Measurements from ENCODE around the gene CTNNA1.

The CTNNA1 gene

DNA sequence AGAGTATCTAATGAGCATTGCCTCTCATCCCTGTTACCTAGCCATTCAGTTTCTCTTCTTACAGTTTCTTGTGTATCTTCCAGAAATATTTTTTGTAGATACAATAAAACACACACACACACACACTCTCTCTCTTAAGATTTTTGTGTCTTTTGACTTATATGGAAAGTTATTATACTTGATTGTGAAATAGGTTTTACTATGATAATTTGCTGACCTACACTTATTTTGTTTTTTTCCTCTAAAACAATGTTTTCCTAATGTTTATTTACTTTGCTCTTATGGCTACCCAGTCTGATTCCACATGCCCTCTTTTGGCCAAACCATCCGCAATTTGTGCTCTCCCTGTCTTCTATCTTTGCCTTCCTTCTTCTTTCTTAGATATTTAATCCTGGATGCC is 96.7 kb downstream of the CTNNA1 start:
- no peak for DNase-seq (ENCODE audit: low spot score)

- no peak for DNase-seq (ENCODE audit: low spot score)
Observed at GRCh38 chr5:138850865-138851435, 97.7 kb downstream of the CTNNA1 start.

DNA sequence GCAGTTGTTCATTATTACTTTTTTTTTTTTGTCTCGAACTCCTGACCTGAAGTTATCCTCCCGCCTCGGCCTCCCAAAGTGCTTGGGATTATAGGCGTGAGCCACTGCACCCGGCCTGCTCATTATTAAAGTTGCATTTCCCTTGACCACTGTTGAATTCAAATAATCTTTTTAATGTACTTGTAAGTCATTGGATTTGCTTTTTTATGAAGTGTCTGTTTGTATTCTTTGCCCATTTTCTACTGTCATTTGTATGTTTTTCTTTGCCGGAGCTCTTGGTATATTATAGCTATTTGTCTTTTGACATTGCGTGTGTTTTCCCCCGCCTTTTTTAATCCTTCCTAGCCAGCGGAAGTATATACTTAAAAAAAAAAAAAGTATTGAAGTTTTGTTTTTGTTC is 99.9 kb downstream of the CTNNA1 start:
- DNase-seq (ENCODE audit: low spot score): no peak

DNA sequence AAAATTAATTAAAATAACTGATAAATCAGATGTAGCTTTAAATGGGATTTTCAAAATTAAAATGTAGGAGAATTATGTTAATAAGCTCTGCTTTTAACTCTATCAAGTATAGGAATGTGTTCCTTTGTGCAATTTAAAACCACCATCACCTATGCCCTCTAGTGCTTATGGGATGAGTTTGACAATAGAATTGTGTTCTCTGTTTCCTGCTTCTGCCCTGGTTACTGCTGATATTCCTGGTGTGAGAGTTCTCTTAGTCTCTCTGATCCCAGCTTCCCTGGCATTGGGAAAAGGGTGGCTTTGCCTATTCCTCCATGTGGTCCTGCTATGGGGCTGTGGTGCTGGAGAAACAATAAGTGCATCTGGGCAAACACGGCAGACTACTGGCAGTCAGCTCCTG is 113.8 kb downstream of the CTNNA1 start:
- no peak for DNase-seq (ENCODE audit: low spot score)

DNA sequence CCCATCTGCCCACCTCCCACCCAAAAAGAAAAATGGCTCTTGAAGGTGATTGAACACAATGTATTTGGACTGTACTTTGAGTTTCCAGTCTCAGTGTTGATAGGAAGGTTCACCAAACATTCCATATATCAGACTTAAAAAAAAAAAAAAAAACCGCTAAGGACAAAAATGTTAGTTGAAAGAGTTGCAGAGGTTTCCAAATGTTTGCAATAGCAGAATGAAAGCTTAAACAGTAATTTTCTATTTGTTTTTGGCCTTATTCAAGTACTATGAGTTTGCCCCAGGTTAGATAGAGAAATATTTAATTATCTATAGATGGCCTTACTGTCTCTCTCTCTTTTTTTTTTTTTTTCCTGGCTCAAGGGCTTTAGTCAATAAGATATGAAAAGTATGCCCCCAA is 115.8 kb downstream of the CTNNA1 start:
- DNase-seq (ENCODE audit: low spot score): no peak

DNA sequence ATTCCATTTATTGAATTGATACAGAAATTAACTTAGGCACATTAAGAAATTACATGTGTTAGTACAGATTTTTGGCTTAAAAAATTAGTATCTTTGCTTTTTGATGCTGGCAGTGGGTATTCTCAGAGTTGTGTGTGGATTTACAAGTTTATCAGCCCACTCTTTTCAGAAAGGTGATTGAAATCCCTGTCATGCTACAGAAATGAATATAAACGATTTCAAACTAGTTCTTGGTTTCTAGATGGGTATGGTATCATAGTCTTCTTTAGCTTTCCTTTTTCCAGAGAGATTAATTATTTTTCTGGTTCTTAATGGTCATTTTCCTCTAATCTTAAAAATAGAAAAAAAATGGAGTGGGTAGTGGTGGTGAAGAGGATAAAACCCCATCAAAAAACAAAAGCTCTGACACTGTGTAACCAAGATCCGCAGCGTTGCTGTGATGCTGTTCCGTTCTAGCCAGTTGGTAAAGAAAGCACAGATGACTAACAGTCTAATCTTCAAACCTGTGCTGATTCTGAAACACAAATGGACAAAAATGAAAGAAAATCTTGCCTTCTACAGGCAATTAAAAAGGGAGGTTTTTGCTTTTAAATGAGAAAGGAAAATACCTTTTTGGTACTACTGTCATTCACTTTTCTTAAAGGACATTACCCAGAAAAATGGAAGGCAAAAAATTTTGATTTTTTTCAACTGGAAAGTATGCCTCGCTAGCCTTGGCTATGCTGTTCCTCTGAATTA is 116.7 kb downstream of the CTNNA1 start:
- DNase-seq (ENCODE audit: low spot score): no peak

- DNase-seq (ENCODE audit: low spot score): no peak
Observed at GRCh38 chr5:138870611-138871010, 117.4 kb downstream of the CTNNA1 start.

DNA sequence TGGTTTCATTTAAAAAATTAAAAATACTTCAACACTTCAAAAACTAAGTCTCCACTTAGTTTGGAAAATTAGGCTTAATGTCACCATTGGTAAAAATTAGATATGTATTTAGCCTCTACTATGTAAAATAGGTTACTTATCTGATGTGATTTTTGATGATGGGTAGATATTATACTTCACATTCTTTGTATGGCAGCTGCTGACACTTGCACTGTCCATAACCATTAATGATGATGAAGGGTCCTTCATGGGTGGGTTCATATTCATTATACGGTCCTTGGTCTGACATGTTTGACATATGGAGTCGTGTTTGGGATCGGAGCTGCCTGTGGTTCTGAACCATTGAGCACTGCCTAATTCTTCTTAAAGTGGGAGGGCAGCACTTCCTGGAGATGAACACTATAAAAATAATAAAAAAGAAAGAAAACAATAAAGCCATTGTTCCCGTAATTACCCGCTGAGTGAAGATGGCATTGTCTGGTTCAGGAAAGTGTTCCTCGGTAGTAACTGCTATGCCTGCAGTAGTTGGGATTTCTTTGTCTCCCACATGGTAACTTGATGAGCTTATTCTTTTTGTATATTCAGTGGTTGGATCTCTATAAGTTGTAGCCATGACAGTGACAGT is 119.7 kb downstream of the CTNNA1 start:
- DNase-seq (ENCODE audit: low spot score): no peak

DNA sequence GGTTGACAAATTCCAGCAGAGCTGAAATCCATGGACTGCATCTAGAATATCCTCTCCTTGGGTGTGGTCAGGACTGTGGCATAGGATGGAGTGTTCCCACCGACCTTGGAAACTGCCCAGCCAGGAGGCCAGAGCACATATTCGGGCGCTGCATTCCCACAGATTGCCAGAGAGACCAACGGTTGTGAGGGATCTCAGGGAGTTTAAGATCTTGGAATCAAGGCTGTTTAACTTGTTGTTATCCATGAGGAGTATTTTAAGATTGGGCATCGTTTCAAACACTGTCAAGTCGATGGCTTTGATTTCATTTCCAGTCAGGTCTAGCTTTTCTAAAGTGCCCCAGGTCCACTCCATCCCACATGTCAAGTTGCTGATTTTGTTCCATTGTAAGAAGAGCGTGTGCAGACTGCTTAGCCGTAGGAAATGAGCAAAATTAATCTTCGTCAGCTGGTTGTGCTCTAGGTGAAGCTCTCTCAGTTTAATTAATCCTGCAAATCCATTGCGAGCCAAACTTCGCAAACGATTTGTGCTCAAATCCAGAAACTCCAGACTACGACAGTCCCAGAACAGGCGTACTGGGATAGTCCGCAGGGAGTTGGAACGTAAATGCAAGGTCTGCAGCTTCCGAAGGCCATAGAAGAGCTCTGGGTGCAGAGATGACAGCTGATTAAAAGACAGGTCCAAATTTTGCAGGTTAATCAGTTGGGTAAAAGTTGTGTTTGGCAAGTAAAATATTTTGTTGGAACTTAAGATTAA is 120.4 kb downstream of the CTNNA1 start:
- no peak for DNase-seq (ENCODE audit: low spot score)

DNA sequence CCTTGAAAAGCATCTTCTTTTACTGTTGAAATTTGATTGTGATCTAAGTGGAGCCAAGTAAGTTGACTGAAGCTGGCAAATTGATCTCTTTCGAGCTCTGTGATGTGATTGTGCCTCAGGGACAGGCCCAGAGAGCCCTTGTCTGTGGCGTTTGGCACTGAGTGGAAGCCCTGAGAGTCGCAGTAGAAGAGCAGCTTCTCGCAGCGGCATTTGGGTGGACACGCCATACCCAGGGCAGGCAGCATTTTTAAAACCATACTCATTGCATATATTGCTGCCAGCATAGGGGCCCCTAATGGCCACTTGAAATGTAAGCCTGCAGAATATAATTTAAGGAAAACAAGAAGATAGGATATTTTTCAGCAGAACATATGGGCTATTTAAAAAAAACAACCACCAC is 121.0 kb downstream of the CTNNA1 start:
- DNase-seq (ENCODE audit: low spot score): no peak

DNA sequence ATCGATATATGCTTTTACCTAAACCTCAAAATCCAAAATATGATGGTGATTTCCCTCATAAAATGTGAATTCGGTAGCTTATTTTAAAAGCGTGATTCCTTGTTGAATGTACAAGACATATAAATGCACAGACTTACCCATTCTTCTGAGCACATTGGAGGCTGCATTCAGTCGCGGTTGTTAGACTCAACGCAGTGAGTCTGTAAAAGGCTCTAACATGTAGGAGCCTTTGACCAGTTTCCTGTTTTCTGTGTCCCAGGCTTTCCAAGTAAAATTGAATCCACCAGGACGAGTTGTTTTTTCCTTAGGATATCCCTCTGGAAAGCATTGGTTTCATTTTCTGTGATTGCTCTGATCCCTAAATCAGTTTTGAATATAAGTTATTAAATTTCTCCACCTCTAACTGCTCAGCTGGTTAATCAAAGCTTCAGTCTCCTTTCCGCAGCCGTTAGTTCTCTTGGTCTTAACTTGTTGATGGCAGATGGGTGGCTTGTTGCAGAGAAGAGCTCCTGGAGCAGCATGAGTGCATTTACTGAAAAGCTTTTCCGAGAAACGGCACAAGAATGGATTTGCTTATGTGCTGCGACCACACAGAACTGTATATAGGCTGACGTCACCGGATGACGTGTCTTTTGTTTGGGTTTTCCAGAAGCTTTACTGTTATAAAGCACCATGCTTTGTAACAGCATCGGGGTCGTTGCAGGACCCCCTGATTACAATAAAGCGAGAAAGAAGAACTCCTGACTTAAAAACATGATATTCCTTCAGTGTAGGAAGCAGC is 121.7 kb downstream of the CTNNA1 start, which contains the start of gene LRRTM2:
Gene LRRTM2 (minus strand): TSS at position 565 of the 781 bp plus-strand sequence. CDS start 424 bp downstream, at position 141.
- DNase-seq (ENCODE audit: low spot score): no peak

- DNase-seq (ENCODE audit: low spot score): no peak
Observed at GRCh38 chr5:138875552-138875875, 122.3 kb downstream of the CTNNA1 start.

GRCh38 chr5:138875946-138876345 is 122.7 kb downstream of the CTNNA1 start:
- DNase-seq (ENCODE audit: low spot score): no peak

DNA sequence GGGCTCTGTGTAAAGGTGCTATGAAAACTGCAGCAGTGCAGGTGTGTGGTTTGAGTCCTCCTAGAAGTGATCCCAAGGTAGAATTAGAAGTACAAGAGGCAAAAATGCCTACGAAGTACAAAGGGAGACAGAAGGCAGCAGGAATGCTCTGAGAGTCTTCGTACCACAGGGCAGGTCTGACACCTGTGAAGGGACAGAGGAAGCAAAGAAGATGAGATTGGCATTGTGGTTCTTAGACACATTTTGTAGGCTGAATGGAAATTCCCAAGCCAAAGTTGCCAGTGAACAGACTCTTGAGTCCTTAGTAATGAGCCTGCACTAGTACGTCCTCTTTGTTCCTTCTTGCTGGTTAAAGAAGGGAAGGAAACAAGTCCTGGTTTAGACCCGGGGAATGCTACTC is 123.6 kb downstream of the CTNNA1 start:
- DNase-seq (ENCODE audit: low spot score): no peak

- DNase-seq (ENCODE audit: low spot score): no peak
Observed at GRCh38 chr5:138878437-138879235, 125.4 kb downstream of the CTNNA1 start.

DNA sequence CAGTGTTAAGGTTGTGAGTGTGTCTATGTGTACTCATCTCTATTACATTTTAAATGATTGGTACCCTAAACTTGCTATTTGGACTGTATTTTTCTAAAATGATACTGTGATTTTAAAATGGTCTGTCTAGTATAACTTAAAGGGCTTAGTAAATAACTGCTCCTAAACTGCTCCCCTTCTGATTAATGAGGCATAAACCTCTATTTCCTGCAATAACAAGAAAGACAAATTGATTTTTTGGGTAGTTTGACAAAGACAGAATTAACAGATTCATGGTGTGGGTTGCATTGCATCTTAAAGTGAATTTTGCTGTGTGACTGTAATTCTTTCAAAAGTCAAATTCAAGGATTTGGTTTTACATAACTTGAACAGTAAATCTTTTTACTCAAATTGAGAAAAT is 130.0 kb downstream of the CTNNA1 start:
- DNase-seq (ENCODE audit: low spot score): no peak

DNA sequence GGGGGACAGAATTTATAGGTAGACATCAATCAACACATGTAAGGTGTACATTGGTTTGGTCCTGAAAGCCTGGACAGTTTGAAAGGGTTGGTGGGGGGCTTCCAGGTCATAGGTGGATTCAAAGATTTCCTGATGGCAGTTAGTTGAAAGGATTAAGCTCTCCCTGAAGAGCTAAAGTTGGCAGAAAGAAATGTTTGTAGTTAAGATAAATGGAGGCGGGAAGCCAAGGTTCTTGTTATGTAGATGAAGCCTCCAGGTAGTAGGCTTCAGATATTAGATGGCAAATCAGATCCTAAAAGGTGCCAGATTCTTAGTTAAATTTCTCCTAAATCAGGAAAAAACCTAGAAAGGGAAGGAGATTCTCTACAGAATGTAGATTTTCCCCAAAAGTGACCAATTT is 130.9 kb downstream of the CTNNA1 start:
- no peak for DNase-seq (ENCODE audit: low spot score)

DNA sequence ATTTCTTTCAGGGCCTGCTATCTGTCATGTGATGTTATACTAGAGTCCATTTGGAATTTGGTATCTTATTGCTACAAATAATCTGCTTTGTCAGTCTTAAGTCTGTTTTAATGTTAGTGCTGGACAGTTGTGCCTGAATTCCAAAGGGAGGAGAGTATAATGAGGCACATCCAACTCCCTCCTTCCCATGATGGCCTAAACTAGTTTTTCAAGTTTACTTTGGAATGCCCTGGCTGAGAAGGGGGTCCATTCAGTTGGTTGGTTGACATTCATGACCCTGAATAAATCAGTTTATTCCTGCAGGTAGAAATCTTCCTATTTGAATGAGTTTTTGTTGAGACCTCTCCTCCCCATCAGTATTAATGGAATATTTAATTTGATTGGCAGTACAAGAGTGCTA is 131.3 kb downstream of the CTNNA1 start:
- DNase-seq (ENCODE audit: low spot score): no peak

- DNase-seq (ENCODE audit: low spot score): no peak
Observed at GRCh38 chr5:138889994-138890393, 136.8 kb downstream of the CTNNA1 start.

DNA sequence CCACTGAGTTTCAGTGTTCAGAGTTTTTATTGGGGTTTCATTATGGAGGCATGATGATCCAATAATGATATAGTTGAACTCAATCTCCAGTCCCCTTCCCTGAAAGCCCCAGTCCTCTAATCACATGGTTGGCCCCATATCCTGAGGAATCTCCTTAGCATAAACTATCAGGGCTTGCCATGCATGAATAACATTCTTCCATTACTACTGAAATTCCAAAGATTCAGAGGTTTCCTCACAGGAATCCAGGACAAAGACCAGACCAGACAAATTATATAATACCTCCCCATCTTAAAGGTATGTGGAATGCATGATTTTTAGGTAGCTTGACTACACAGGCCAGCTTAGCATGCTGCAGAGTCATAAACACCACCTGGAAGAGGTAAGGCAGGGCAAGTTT is 137.4 kb downstream of the CTNNA1 start:
- DNase-seq (ENCODE audit: low spot score): no peak

DNA sequence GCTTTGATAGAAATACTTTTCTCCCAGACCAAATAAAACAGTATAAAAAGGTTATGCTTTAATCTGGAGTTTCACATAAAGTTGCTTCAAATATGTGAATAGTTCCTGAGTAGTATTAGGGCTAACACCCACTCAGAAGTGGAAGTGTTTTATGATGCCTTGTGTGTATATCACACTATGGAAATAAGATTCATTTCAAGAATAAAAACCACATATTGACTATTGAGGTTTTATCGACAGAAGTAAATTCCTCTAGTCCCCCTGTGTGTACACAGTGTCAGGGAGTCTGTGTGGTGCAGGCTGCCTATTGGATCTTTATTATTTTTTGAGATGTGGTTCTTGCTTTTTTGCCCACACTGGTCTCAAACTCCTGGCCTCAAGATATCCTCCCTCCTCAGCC is 142.7 kb downstream of the CTNNA1 start:
- no peak for DNase-seq (ENCODE audit: low spot score)
